Measurements from ENCODE around the gene SEMA3B.
"Not testable (repeated sequence)": the region's sequence is repeated elsewhere in the genome, so short reads cannot be mapped to it uniquely, and the experiment has no call there.

The SEMA3B gene

DNA sequence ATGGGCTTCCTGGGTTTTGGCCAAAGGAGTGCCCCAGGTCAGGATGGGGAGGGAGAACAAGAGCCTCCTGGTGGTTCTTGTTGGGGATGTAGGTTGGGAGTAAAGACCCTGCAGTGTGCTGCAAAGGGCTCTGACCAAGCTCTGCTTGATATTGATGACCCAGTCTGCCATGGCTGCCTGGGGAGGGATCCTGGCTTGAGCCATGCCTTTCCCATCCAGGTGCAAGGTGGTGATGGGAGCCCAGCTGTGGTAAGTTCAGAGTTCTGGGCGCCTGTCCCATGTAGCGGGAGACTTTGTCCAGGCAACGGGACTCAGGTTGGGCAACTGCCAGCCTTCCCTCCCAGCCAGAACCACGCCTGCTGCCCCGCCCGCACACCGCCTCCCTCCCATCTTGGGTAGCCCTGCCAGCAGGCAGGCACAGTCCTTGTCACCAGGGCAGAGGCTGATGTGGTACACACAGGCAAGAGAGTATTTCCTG is 30.4 kb upstream of the SEMA3B start:
- FAIRE-seq (no peak), DNase-seq (ENCODE audit: insufficient read length, low spot score) (no peak)
- TF ChIP-seq, protein P1, sequence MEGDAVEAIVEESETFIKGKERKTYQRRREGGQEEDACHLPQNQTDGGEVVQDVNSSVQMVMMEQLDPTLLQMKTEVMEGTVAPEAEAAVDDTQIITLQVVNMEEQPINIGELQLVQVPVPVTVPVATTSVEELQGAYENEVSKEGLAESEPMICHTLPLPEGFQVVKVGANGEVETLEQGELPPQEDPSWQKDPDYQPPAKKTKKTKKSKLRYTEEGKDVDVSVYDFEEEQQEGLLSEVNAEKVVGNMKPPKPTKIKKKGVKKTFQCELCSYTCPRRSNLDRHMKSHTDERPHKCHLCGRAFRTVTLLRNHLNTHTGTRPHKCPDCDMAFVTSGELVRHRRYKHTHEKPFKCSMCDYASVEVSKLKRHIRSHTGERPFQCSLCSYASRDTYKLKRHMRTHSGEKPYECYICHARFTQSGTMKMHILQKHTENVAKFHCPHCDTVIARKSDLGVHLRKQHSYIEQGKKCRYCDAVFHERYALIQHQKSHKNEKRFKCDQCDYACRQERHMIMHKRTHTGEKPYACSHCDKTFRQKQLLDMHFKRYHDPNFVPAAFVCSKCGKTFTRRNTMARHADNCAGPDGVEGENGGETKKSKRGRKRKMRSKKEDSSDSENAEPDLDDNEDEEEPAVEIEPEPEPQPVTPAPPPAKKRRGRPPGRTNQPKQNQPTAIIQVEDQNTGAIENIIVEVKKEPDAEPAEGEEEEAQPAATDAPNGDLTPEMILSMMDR (IDR thresholded peaks at IDR 0.05; ENCODE audit: insufficient read depth, missing control alignments): no peak

DNA sequence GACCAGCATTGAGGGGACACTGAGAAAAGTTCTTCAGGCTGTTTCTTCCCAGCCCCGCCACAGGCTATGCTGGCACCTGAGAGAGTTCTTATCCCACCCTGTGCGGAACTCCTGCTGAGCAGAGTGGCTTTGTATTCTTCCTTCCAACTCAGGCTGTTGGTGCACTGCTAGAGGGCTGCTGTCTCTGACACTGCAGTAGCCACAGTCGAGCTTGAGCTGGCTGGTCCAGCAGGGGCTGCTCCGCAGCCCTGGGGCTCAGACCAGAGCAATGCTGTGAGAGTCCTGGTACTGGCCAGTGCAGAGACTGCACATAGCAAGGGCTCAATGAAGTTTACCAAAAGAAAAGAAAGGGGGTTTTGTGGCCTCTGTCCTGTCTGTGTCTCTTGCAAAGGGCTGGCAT is 29.3 kb upstream of the SEMA3B start:
- FAIRE-seq: no peak
- TF ChIP-seq, protein P1 (IDR thresholded peaks at IDR 0.05; ENCODE audit: insufficient read depth, missing control alignments): no peak
- DNase-seq (ENCODE audit: insufficient read length, low spot score): no peak

DNA sequence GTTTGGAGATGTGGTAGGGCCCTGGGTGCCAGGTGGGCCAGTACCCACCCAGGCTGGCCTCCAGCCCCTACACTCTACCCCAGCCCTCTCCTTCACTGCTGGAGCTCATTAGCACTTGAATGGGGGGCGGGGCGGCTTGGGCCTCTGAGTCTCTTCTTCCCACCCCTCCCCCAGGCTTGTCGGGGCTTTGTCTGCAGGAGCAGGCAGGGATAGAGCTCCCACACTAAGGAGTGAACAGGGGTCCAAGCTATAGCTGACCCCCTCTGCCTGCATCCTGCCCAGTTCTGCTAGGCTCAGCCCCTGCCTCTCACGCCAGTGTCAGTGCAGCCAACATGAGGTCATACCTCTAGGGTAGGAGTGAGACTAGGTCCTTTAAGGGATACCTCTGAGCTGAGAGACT is 27.8 kb upstream of the SEMA3B start:
- FAIRE-seq: no peak
- no peak for DNase-seq (ENCODE audit: insufficient read length, low spot score)
- TF ChIP-seq, protein P1 (IDR thresholded peaks at IDR 0.05; ENCODE audit: insufficient read depth, missing control alignments): no peak

DNA sequence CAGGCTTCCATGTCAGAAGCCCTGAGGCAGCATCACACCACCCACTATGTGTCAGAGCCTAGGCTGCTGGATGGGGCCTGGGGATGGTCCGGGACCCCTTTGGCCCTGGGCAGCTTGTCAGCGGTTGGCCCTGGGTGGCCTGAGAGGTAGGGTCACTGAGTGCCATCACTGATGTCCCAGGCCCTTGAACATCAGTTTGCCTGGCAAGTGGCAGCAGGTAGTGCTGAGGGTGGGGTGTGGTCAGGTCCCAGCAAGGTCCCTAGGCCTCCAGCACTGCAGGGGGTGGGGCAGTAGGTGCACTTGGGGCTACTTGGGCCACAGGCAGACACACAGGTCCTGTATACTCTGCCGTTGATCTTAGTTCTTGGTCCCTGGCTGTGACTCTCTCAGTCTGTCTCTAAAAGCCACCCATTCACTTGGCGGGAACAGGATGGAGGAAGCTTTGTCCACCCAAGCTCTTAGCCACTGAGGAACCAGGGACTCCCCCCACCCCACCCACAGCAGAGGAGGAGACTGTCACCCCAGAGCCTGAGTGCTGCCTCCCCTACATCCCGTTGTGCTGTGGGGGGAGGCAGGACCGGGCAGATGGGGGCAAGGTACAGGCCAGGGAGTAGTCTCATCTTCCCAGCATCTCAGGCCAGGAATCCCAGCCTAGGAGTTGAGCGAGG is 27.1 kb upstream of the SEMA3B start:
- DNase-seq (ENCODE audit: insufficient read length, low spot score): no peak
- TF ChIP-seq, protein P1 (IDR thresholded peaks at IDR 0.05; ENCODE audit: insufficient read depth, missing control alignments): no peak
- FAIRE-seq: no peak

DNA sequence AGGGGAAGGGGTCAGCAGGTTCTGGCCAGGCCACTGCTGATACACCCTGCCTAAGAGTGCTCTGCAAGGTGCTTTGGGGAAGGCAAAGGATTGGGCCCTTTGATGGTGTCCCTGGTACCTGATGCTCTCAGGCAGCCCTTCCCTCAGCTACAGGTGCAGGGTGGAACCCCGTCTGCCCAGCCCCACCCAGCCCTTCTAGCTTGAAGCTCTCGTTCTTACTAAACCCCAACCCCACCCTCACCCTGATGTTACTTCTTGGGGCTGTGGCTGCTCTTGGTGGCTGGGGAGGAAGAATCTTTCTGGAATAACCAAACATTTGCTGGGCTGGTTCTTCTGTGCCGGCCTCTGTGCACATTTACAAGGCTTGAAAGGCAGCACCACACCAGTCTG is 26.6 kb upstream of the SEMA3B start:
- DNase-seq (ENCODE audit: insufficient read length, low spot score): no peak
- no peak for FAIRE-seq
- TF ChIP-seq, protein P1 (IDR thresholded peaks at IDR 0.05; ENCODE audit: insufficient read depth, missing control alignments): no peak

DNA sequence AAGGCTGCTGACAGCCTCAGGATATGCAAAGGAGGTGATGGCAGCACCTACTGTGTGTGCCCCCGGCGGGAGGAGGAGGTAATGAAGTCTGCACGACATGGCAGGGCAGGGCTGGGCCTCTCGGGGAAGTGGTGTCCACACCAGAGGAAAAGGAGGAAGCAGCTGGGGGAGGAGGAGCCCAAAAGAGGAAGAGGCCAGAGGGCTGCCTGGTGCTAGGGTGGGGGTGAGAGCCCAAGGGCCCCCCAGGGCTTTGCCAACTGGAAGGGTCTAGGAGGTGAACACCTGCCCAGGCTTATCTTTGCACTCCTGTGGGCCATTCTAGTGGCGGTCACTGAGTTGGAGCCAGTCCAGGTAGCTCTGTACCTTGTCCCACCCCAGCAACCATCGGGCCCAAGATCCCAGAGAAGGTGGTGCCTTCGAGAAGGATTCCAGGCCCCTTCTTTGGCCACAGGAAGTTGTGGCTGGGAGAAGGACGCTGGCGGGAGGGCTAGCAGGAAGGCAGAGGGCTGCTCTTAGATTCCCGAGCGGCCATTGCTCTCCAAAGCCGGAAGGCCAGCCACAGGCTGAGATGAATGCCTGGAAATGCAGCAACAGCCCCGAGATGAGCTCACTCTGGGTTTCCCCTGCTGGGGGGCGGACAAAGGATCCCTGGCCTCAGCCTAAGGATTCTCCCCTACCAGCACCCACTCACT is 25.9 kb upstream of the SEMA3B start:
- FAIRE-seq (no peak), DNase-seq (ENCODE audit: insufficient read length, low spot score) (no peak)
- TF ChIP-seq, protein P1 (IDR thresholded peaks at IDR 0.05; ENCODE audit: insufficient read depth, missing control alignments): no peak

DNA sequence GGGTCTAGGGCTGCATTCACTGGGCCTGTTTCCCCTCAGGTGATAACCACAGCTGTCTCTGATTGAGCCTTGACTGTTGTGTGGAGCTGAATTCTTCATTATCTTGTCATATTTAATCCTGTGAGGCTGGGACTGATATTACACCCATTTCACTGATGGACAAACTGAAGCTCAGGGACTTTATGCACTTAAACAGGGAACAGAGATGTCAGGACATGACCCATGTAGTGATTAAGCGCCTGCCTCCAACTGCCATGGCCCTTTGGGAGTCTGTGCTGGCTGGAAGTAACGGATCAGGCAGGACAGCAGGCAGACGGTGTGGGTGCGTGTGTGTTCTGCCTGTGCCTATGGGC is 25.4 kb upstream of the SEMA3B start:
- no peak for DNase-seq (ENCODE audit: insufficient read length, low spot score)
- TF ChIP-seq, protein P1 (IDR thresholded peaks at IDR 0.05; ENCODE audit: insufficient read depth, missing control alignments): no peak
- FAIRE-seq: no peak

DNA sequence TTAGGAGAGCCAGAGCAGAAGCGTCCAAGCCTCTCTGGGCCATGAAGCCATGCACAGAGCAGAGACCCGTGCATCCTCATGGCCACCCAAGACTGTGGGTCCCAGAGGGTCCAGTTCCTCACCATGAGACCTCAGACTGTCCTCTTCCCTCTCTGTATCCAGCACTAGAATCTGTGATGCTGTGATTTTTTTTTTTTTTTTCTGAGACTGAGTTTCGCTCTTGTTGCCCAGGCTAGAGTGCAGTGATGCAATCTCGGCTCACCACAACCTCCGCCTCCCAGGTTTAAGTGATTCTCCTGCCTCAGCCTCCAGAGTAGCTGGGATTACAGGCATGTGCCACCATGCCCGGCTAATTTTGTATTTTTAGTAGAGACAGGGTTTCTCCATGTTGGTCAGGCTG is 24.1 kb upstream of the SEMA3B start:
- not testable (repeated sequence) for FAIRE-seq; DNase-seq (ENCODE audit: insufficient read length, low spot score)

Measured in D721Med (cell line).